A549 (cell line): ENCODE results near the gene PRKAR1B.

ENCODE experiments used
- EP300 ChIP-seq, 2 experiments: fragments of >200 bp; sonication (Bioruptor Twin); formaldehyde crosslinking; IDR thresholded peaks; 2 replicates in 1 of 2; 3 replicates in 1 of 2; pipeline ENCODE4 v1.6.1; 2016 to 2017
- NFE2L2 ChIP-seq: fragments of 150-350 bp; conservative IDR thresholded peaks from 2 replicates; pipeline ENCODE4 v1.6.1; 2014; ENCODE audit warnings: low read length

DNA sequence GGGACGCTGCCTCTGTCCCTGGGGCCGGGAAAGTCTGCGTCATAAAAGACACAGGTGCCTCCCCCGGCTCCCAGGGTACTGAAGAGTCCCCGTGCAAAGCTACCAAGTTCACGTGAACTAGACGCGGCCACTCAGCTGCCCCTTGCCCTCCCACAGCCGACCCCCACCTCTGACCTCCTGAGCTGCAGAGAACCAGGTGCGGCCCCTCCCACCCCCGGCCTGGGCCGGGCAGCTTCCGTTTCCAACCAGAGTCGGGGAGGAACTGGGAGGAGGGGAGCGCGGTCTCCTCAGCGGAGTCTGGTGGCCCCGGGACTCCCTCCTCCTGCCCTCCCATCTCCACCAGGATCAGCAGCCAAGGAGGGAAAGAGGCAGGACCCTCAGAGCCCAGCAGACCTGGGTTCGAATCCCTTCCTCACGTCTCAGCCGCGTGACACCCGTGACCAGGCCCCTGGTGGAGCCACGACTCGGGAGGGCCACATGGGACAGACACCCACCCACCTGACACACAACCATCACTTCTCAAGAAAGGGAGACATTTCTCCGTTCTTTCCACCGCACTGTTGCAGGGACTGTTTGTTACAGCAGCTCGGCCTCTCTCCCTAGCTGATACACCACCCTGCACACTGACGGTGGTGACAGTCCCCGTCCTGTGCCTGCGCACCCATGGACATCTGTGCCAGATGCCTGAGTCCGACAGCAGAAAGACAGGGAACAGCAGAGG is 170.1 kb downstream of the PRKAR1B start:
- TF ChIP-seq EP300 (IDR thresholded peaks at IDR 0.05) (no peak), NFE2L2 (no peak)
